Activated CD8-positive, alpha-beta memory T cell treated with anti-CD3 and anti-CD28 coated beads for 36 hours (primary cell): ENCODE measurements around the gene LPIN1. TPM values are rescaled to one million over a fixed set of nuclear protein-coding genes. Genes with fewer than 3 reads are reported as not detected.

Source experiments
- CTCF ChIA-PET: fragments of 350-600 bp; sonication (Branson Sonifier 250); formaldehyde crosslinking; loops from one replicate; lab custom pipeline; 2021; ENCODE audit warnings: antibody characterized with exemption; lab: Charles Lee
- POLR2A ChIA-PET: fragments of 350-600 bp; sonication (Branson Sonifier 250); formaldehyde crosslinking; loops from one replicate; lab custom pipeline; 2021; ENCODE audit warnings: antibody characterized with exemption; lab: Charles Lee
- total RNA-seq, 2 experiments: library from RNA; stranded (reverse); gene quantifications; one replicate each; pipeline ENCODE4 v1.2.3, GENCODE V29; 2021

Gene LPIN1
- total RNA-seq, 2 experiments from 2014 or later, result 34.3 to 36.7 TPM

GRCh38 chr2:11876436-11876835, 130.0 kb downstream of the LPIN1 start:
- ChIA-PET POLR2A (no interaction called here), CTCF (no interaction called here)

GRCh38 chr2:11876889-11877288, 130.5 kb downstream of the LPIN1 start:
- POLR2A ChIA-PET, result no interaction called here
- CTCF ChIA-PET, result no interaction called here

Other genes starting within 250 kb of the LPIN1 start
- under 1 TPM; 0.30 to 0.86 TPM for gene GREB1, start 212.6 kb upstream of the LPIN1 start, total RNA-seq
- not detected for gene NTSR2, start 76.4 kb upstream of the LPIN1 start, total RNA-seq